Peyer's patch (tissue), 4 donors: ENCODE data around the gene AUTS2. TPM values are rescaled to one million over a fixed set of nuclear protein-coding genes. Genes with fewer than 3 reads are reported as not detected.

Experiments
- DNase-seq, 3 donors: peaks; one replicate each; pipeline ENCODE4 v3.0.0-alpha.2; 2017 to 2019
- H3K27ac ChIP-seq, 4 donors: fragments of 200-600 bp; sonication (generic); one replicate each; pipeline ENCODE4 v1.5.1; 2016 to 2019
- H3K27me3 ChIP-seq, 2 donors: fragments of 200-600 bp; sonication (generic); one replicate each; pipeline ENCODE4 v1.5.1; 2019
- H3K36me3 ChIP-seq, 3 donors: fragments of 200-600 bp; sonication (generic); one replicate each; pipeline ENCODE4 v1.5.1; 2016 to 2019
- H3K4me1 ChIP-seq, 4 donors: fragments of 200-600 bp; sonication (generic); one replicate each; pipeline ENCODE4 v1.5.1; 2016 to 2019
- H3K4me3 ChIP-seq, 4 donors: fragments of 200-600 bp; sonication (generic); 1 replicate in 3 of 4; 2 replicates in 1 of 4; pipeline ENCODE4 v1.5.1; 2016 to 2019; ENCODE audit warnings: mild to moderate bottlenecking in 1 of 4
- H3K9me3 ChIP-seq, 4 donors: fragments of 200-600 bp; sonication (generic); one replicate each; pipeline ENCODE4 v1.5.1; 2016 to 2019; ENCODE audit warnings: mild to moderate bottlenecking in 1 of 4
- POLR2A ChIP-seq, 2 donors: fragments of 450-650 bp; IDR thresholded peaks; one replicate each; pipeline ENCODE4 v1.5.1; 2017; ENCODE audit warnings: antibody characterized with exemption in 2 of 2, mild to moderate bottlenecking in 2 of 2, moderate library complexity in 2 of 2
- total RNA-seq, 4 donors: library from RNA; depleted of rRNA; stranded (reverse); fragments of >200 nt; gene quantifications; one replicate each; pipeline ENCODE4 v1.1.0, GENCODE V29; 2016
- TF ChIP-seq, protein P1 (sequence below), 6 experiments: fragments of 450-650 bp in 4 of 6; fragments of 200-600 bp in 2 of 6; sonication (generic) in 1 of 6; IDR thresholded peaks; one replicate each; pipeline ENCODE4 v1.5.1; 2017 to 2019; ENCODE audit warnings: antibody characterized with exemption in 6 of 6, mild to moderate bottlenecking in 3 of 6, moderate library complexity in 1 of 6

AUTS2 gene
- total RNA-seq, 4 donors from 2014 or later, result 55.9 to 90.0 (median 72.6) TPM

- Histone ChIP-seq H3K9me3 (no peaks in the 10 kb centered on the region), H3K4me1 (no peaks in the 10 kb centered on the region), H3K27me3 (no peaks in the 10 kb centered on the region), H3K4me3 (no peak overlapping the region), H3K27ac (no peak overlapping the region), H3K36me3 (no peaks in the 10 kb centered on the region)
- TF ChIP-seq, protein P1, sequence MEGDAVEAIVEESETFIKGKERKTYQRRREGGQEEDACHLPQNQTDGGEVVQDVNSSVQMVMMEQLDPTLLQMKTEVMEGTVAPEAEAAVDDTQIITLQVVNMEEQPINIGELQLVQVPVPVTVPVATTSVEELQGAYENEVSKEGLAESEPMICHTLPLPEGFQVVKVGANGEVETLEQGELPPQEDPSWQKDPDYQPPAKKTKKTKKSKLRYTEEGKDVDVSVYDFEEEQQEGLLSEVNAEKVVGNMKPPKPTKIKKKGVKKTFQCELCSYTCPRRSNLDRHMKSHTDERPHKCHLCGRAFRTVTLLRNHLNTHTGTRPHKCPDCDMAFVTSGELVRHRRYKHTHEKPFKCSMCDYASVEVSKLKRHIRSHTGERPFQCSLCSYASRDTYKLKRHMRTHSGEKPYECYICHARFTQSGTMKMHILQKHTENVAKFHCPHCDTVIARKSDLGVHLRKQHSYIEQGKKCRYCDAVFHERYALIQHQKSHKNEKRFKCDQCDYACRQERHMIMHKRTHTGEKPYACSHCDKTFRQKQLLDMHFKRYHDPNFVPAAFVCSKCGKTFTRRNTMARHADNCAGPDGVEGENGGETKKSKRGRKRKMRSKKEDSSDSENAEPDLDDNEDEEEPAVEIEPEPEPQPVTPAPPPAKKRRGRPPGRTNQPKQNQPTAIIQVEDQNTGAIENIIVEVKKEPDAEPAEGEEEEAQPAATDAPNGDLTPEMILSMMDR (IDR thresholded peaks at IDR 0.05), result no peak
- TF ChIP-seq POLR2A (IDR thresholded peaks at IDR 0.05), result no peak
- DNase-seq, result no peak
These were observed 545.1 kb downstream of the AUTS2 start for GRCh38 chr7:70143075-70144044.

- Histone ChIP-seq H3K36me3 (no peaks in the 10 kb centered on the region), H3K27ac (no peak overlapping the region), H3K27me3 (no peaks in the 10 kb centered on the region), H3K9me3 (no peaks in the 10 kb centered on the region), H3K4me1 (no peaks in the 10 kb centered on the region), H3K4me3 (no peak overlapping the region)
- TF ChIP-seq, protein P1 (IDR thresholded peaks at IDR 0.05), result no peak
- no peak for TF ChIP-seq POLR2A (IDR thresholded peaks at IDR 0.05)
- no peak for DNase-seq
These were observed 550.7 kb downstream of the AUTS2 start for GRCh38 chr7:70148997-70149396.

DNA sequence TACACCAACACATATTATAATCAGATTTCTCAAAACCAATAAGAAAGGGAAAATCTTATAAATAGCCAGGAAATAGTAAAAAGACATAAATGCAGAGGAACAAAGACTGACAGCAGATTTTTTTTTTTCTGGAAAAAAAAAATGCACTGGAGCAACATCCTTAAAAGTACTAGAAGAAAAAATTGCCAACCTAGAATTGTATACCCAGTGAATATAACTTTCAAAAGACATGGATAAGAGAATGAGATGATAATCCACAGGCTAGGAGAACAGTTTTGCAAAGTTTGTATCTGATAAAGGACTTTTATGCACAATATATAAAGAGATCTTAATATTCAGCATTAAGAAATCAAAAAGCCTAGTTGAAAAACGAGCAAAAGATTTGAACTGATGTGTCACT lies 554.0 kb downstream of the AUTS2 start:
- TF ChIP-seq, protein P1 (IDR thresholded peaks at IDR 0.05), result no peak
- no peak for TF ChIP-seq POLR2A (IDR thresholded peaks at IDR 0.05)
- Histone ChIP-seq H3K27ac (no peak overlapping the region), H3K36me3 (no peaks in the 10 kb centered on the region), H3K4me3 (no peak overlapping the region), H3K4me1 (no peaks in the 10 kb centered on the region), H3K9me3 (no peaks in the 10 kb centered on the region), H3K27me3 (no peaks in the 10 kb centered on the region)
- no peak for DNase-seq

- DNase-seq, result no peak
- H3K27ac ChIP-seq, result no peak overlapping the region
- no peak overlapping the region for H3K4me3 ChIP-seq
- H3K27me3 ChIP-seq, result no peaks in the 10 kb centered on the region
- H3K4me1 ChIP-seq, result no peaks in the 10 kb centered on the region
- TF ChIP-seq, protein P1 (IDR thresholded peaks at IDR 0.05), result no peak
- no peak for TF ChIP-seq POLR2A (IDR thresholded peaks at IDR 0.05)
- no peaks in the 10 kb centered on the region for H3K9me3 ChIP-seq
- no peaks in the 10 kb centered on the region for H3K36me3 ChIP-seq
These were observed 555.7 kb downstream of the AUTS2 start for GRCh38 chr7:70153933-70154332.

DNA sequence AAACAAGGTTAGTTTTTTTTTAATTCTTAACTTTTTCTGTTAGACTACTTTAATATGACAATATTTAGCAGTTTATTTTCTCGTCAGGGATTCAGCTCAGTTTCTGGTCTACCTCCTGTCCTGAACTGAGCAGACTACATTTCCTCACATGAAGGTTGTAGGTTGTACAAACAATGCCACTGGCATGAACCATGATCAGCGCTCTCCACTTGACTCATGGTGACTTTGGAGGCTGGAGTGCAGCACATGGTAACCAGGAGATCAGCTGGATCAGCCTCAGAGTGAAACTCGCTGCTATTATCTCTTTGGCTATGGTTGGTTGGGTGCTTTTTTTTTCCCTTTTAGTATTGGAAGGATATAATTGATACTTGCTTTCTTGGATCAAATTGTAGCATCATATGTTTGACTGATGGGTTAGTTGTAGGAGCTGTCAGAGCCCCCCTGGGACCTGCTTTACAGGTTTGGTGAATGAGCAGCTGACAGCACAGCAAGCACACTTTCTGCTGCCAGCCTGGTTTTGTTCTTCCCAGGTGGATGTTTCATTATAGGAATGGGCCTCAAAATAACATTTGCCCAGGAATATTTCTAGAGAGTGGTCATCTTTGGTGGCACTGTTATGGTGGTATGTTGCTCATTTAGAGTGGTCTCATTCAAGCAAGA lies 556.4 kb downstream of the AUTS2 start:
- no peaks in the 10 kb centered on the region for H3K4me1 ChIP-seq
- no peak overlapping the region for H3K27ac ChIP-seq
- H3K36me3 ChIP-seq, result no peaks in the 10 kb centered on the region
- no peak overlapping the region for H3K4me3 ChIP-seq
- H3K27me3 ChIP-seq, result no peaks in the 10 kb centered on the region
- no peaks in the 10 kb centered on the region for H3K9me3 ChIP-seq
- no peak for DNase-seq
- TF ChIP-seq, protein P1 (IDR thresholded peaks at IDR 0.05), result no peak
- no peak for TF ChIP-seq POLR2A (IDR thresholded peaks at IDR 0.05)
